CD4-positive, CD25-positive, alpha-beta regulatory T cell (primary cell): ENCODE measurements around the gene CRIP2. TPM values are rescaled to one million over a fixed set of nuclear protein-coding genes. Genes with fewer than 3 reads are reported as not detected.

Source experiments
- ATAC-seq, 2 donors: fragments of 150-1000 bp; cut with Tn5 transposase; one replicate each; pipeline ENCODE4 v1.10.0; 2021; ENCODE audit warnings: low read depth in 2 of 2, moderate number of reproducible peaks in 2 of 2, moderate library complexity in 1 of 2
- DNase-seq, 3 donors: peaks; one replicate each; pipeline versions ENCODE4 v3.0.0 to v3.0.0-alpha.2; 2012 to 2022; ENCODE audit warnings: mixed read lengths in 1 of 3
- H3K27ac ChIP-seq: one replicate; pipeline ENCODE4 v1.7.0; 2013; ENCODE audit warnings: mild to moderate bottlenecking, low read length; ENCODE audit not compliant: insufficient read depth, poor library complexity, severe bottlenecking
- H3K27me3 ChIP-seq: one replicate; pipeline ENCODE4 v1.7.0; 2013; ENCODE audit warnings: low read length; ENCODE audit not compliant: control insufficient read depth, insufficient read depth
- H3K36me3 ChIP-seq: one replicate; pipeline ENCODE4 v1.7.0; 2013; ENCODE audit warnings: mild to moderate bottlenecking, low read length, moderate library complexity; ENCODE audit not compliant: control insufficient read depth, insufficient read depth
- H3K4me1 ChIP-seq: 2 replicates; pipeline ENCODE4 v1.7.0; 2013; ENCODE audit warnings: mild to moderate bottlenecking, low read length; ENCODE audit not compliant: insufficient read depth, control insufficient read depth, poor library complexity, severe bottlenecking
- H3K4me3 ChIP-seq: one replicate; pipeline ENCODE4 v1.7.0; 2013; ENCODE audit warnings: low read depth, mild to moderate bottlenecking, low read length, moderate library complexity
- H3K9me3 ChIP-seq, 2 experiments: 1 replicate in 1 of 2; 2 replicates in 1 of 2; pipeline ENCODE4 v1.7.0; 2013; ENCODE audit warnings: low read length in 2 of 2, mild to moderate bottlenecking in 1 of 2, moderate library complexity in 1 of 2; ENCODE audit not compliant: control insufficient read depth in 2 of 2
- H3K27ac Mint-ChIP-seq, 3 donors: one replicate each; pipeline ENCODE4 v1.8.0; 2020 to 2022; ENCODE audit warnings: mild to moderate bottlenecking in 3 of 3, mixed read lengths in 3 of 3, moderate library complexity in 2 of 3
- H3K27me3 Mint-ChIP-seq: one replicate; pipeline ENCODE4 v1.8.0; 2022; ENCODE audit warnings: mild to moderate bottlenecking, mixed read lengths
- H3K36me3 Mint-ChIP-seq: one replicate; pipeline ENCODE4 v1.8.0; 2020; ENCODE audit warnings: mixed read lengths
- H3K4me1 Mint-ChIP-seq, 4 donors: one replicate each; pipeline ENCODE4 v1.8.0; 2020 to 2022; ENCODE audit warnings: mixed read lengths in 4 of 4, mild to moderate bottlenecking in 1 of 4
- H3K4me3 Mint-ChIP-seq, 4 donors: one replicate each; pipeline ENCODE4 v1.8.0; 2020 to 2022; ENCODE audit warnings: mild to moderate bottlenecking in 4 of 4, mixed read lengths in 4 of 4, moderate library complexity in 3 of 4
- H3K9me3 Mint-ChIP-seq, 7 donors: one replicate each; pipeline ENCODE4 v1.8.0; 2020 to 2022; ENCODE audit warnings: mixed read lengths in 7 of 7, mild to moderate bottlenecking in 3 of 7, moderate library complexity in 2 of 7
- polyA plus RNA-seq, 4 donors: library from polyadenylated mRNA; unstranded; fragments of 300-500 nt; fragmentation: Illumina TruSeq; gene quantifications; one replicate each; pipeline ENCODE4 v1.2.3, GENCODE V29; 2021
- total RNA-seq: library from RNA; stranded (reverse); gene quantifications from one replicate; pipeline ENCODE4 v1.2.3, GENCODE V29; 2022

The CRIP2 gene
- total and polyA plus RNA-seq, 5 donors from 2014 or later, result 12.0 to 131 (median 37.1) TPM

DNA sequence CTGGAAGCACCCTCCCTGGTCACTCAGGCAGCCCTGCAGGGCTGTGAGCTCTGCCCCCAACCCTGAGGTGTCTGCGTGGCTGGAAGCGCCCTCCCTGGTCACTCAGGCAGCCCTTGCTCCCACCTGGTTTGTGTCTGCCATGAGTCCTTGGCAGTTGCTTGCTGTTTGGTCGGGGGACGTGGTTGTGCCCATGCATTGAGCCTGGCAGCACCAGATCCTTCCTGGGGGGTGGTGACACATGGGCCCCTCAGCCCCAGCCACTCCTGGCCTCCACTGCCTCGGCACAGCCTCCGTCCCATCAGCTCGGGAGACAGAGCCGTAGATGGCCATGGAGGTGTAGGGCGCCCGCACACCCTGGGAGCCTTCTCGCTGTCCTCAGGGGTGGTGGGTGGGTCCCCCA is 35.4 kb upstream of the CRIP2 start:
- H3K36me3 ChIP-seq, result no peaks in the 10 kb centered on the region
- DNase-seq (no peak), ATAC-seq (no peak)
- Mint-ChIP-seq H3K4me3 (no peak overlapping the region), H3K27ac (no peak overlapping the region), H3K4me1 (peaks cover 5 to 16% (median 9%) of the 10 kb centered on the region in 4 donors), H3K36me3 (peaks cover 4% of the 10 kb centered on the region), H3K9me3 (no peaks in the 10 kb centered on the region), H3K27me3 (no peaks in the 10 kb centered on the region)
- H3K27ac ChIP-seq, result no peak overlapping the region
- no peaks in the 10 kb centered on the region for H3K27me3 ChIP-seq
- H3K4me3 ChIP-seq, result no peak overlapping the region
- no peaks in the 10 kb centered on the region for H3K4me1 ChIP-seq
- no peaks in the 10 kb centered on the region for H3K9me3 ChIP-seq

DNA sequence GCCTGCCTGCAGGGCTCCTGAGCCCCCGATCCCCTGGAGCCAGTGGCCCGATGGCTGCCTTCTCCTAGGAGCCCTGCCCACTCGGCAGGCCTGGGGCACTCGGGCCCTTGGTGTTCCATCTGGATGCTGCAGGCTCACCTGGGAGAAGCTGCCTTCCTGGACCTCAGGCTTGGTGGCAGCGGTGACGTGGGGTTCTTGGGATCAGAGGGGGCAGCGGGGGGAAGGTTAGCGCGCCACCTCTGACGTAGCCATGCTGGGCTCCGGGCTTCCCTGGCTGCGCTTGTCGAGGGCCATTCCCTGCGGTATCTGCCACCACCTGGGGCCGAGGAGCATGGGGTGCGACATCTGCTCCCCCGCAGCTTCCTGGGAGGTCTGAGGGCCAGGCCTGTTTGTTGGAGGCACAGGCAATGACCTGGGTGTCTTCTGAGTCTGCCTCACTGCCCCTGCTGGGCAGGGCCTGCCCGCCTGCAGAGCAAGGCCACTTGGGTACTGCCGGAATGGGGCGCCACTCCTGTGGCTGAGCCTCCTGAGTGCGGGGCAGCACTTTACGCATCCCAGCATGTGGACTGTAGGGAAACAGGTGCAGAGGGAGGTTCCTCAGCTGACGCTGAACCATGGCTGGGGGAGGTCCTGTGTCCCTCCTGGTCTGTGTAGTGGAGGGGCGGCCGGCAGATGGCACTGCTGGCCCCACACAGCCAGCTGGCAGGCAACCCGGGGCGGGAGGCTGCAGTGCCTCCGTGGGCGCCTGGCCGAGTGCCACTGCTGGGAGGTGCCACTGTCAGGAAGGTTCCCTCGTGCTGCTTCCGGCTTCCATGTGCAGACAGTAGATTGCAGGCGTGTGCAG is 34.7 kb upstream of the CRIP2 start:
- Mint-ChIP-seq H3K4me3 (no peak overlapping the region), H3K9me3 (no peaks in the 10 kb centered on the region), H3K36me3 (peaks cover 4% of the 10 kb centered on the region), H3K4me1 (peaks cover under 1 to 11% (median 8%) of the 10 kb centered on the region in 4 donors), H3K27me3 (no peaks in the 10 kb centered on the region), H3K27ac (no peak overlapping the region)
- Histone ChIP-seq H3K27ac (no peak overlapping the region), H3K9me3 (no peaks in the 10 kb centered on the region), H3K27me3 (no peaks in the 10 kb centered on the region), H3K4me1 (no peaks in the 10 kb centered on the region), H3K36me3 (no peaks in the 10 kb centered on the region), H3K4me3 (no peak overlapping the region)
- no peak for ATAC-seq
- no peak for DNase-seq

DNA sequence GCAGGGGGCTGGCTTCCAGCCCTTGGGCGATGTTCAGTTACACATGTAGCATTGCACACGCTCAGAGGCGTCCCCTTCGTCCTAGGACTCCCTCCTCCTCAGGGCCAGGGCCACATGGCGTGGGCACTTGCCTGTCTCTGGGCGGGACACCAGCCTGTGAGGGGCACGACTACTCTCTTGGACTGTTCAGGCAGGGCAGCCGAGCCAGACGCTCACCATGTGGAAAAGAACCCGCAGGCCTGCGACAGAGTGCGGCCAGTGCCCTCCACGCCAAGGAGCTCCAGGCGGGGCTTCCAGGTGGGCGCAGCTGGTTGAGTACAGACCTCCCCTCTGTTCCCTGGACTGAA is 34.1 kb upstream of the CRIP2 start:
- H3K4me3 ChIP-seq, result no peak overlapping the region
- no peaks in the 10 kb centered on the region for H3K9me3 ChIP-seq
- peaks cover 4% of the 10 kb centered on the region for H3K36me3 Mint-ChIP-seq
- H3K9me3 Mint-ChIP-seq, result no peaks in the 10 kb centered on the region
- H3K36me3 ChIP-seq, result no peaks in the 10 kb centered on the region
- no peaks in the 10 kb centered on the region for H3K27me3 Mint-ChIP-seq
- H3K4me3 Mint-ChIP-seq, result no peak overlapping the region
- H3K27me3 ChIP-seq, result no peaks in the 10 kb centered on the region
- H3K27ac ChIP-seq, result no peak overlapping the region
- no peaks in the 10 kb centered on the region for H3K4me1 ChIP-seq
- ATAC-seq (no peak), DNase-seq (no peak)
- H3K4me1 Mint-ChIP-seq, result peaks cover 0 to 9% (median 6%) of the 10 kb centered on the region in 4 donors
- no peak overlapping the region for H3K27ac Mint-ChIP-seq

DNA sequence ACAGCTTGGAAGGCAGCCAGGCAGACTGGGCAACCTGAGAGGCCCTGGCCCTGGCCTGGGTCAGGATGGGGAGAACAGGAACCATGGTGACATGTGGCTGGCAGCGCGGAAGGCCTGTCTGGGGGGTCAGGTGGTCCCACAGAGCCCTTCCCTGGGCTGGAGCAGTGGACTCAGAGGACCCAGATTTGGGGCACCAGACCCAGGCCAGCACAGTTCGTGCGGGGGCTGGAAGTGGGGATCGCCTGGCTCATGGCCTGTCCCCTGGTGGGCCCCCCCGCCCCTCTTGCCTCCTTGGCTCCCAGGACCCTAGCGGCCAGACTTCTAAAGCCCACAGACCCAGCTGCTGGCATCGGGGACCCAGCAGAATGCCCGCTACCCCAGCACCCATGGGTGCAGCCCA is 33.6 kb upstream of the CRIP2 start:
- Mint-ChIP-seq H3K4me1 (peaks cover 0 to 9% (median 5%) of the 10 kb centered on the region in 4 donors), H3K4me3 (no peak overlapping the region), H3K27me3 (no peaks in the 10 kb centered on the region), H3K9me3 (no peaks in the 10 kb centered on the region), H3K36me3 (peaks cover 4% of the 10 kb centered on the region), H3K27ac (no peak overlapping the region)
- no peaks in the 10 kb centered on the region for H3K4me1 ChIP-seq
- H3K9me3 ChIP-seq, result no peaks in the 10 kb centered on the region
- H3K27me3 ChIP-seq, result no peaks in the 10 kb centered on the region
- no peak for DNase-seq
- ATAC-seq, result no peak
- no peak overlapping the region for H3K4me3 ChIP-seq
- H3K36me3 ChIP-seq, result no peaks in the 10 kb centered on the region
- no peak overlapping the region for H3K27ac ChIP-seq

DNA sequence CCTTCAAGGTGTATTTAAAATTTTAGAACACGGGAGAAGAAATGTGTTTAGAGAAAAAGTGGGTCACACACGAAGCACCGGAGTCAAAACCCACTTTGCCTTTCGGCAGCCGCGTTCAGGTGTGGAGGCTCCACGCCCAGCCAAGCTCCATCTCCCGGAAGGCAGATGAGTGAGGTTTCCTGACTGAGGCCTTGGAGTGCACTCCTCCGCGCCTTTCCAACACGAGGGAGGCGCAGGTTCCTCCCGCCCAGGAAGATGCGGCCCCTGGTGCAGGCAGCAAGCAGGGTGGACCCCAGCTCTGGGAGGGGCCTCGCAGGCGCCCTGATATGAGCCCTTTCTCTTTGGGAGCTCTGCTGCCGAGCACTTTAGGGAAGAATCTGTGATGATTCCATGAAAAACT is 32.5 kb upstream of the CRIP2 start:
- Mint-ChIP-seq H3K9me3 (no peaks in the 10 kb centered on the region), H3K36me3 (peaks cover 4% of the 10 kb centered on the region), H3K4me1 (peaks cover 0 to 4% (median 2%) of the 10 kb centered on the region in 4 donors), H3K27me3 (no peaks in the 10 kb centered on the region), H3K4me3 (no peak overlapping the region), H3K27ac (no peak overlapping the region)
- no peaks in the 10 kb centered on the region for H3K4me1 ChIP-seq
- no peak overlapping the region for H3K27ac ChIP-seq
- H3K9me3 ChIP-seq, result no peaks in the 10 kb centered on the region
- no peak overlapping the region for H3K4me3 ChIP-seq
- ATAC-seq (no peak), DNase-seq (no peak)
- H3K27me3 ChIP-seq, result no peaks in the 10 kb centered on the region
- H3K36me3 ChIP-seq, result no peaks in the 10 kb centered on the region

DNA sequence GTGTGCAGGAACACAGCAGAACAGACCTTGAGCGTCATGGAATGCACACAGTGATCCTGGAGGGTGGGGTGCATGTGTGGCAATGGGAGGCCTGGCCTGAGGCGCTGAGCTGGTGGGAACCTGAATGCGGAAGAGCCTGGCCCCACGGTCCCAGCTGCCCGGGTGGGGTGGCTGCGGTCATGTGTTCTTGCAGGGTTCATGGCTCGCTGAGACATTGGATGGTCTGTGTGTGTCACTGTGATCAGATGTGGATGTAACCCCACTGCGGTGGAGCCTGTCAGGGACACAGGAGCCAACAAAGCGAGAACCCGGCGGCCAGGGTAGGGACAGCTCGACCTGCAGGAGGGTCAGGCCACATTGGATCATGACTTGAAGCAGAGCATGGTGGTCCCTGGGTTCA is 31.8 kb upstream of the CRIP2 start:
- Histone ChIP-seq H3K4me3 (no peak overlapping the region), H3K9me3 (no peaks in the 10 kb centered on the region), H3K27ac (no peak overlapping the region), H3K27me3 (no peaks in the 10 kb centered on the region), H3K36me3 (no peaks in the 10 kb centered on the region), H3K4me1 (no peaks in the 10 kb centered on the region)
- Mint-ChIP-seq H3K9me3 (no peaks in the 10 kb centered on the region), H3K36me3 (peaks cover 4% of the 10 kb centered on the region), H3K27me3 (no peaks in the 10 kb centered on the region), H3K4me1 (peaks cover 0 to 4% (median 2%) of the 10 kb centered on the region in 4 donors), H3K27ac (peak overlapping the region in 1 of 3 donors; percentile 31), H3K4me3 (no peak overlapping the region)
- no peak for ATAC-seq
- no peak for DNase-seq

DNA sequence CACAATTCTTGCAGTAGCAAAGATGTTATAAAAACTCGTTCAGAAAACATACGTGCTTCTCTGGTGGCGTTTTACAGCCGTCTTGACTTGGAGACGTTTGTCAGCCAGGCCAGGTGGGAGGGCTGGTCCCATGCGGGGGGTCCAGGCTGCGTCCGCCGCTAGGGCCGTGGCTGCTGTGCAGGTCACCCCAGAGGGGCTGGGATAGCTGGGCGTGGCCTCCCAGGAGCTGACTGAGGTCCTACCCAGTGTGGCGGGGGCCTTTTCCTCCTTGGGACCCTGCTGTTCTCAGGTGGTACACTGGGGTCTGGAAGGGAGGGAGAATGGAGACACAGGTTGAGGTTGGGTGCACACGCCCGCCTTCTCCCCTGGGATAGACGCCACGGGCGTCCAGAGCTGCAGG is 29.8 kb upstream of the CRIP2 start:
- H3K4me3 ChIP-seq, result no peak overlapping the region
- H3K27ac ChIP-seq, result no peak overlapping the region
- H3K27ac Mint-ChIP-seq, result no peak overlapping the region
- no peak overlapping the region for H3K4me3 Mint-ChIP-seq
- DNase-seq (no peak), ATAC-seq (no peak)
- H3K36me3 Mint-ChIP-seq, result peaks cover 4% of the 10 kb centered on the region
- no peaks in the 10 kb centered on the region for H3K36me3 ChIP-seq
- H3K4me1 Mint-ChIP-seq, result peaks cover 0 to 4% (median 2%) of the 10 kb centered on the region in 4 donors
- no peaks in the 10 kb centered on the region for H3K27me3 ChIP-seq
- peaks cover 7% of the 10 kb centered on the region for H3K4me1 ChIP-seq
- H3K9me3 ChIP-seq, result no peaks in the 10 kb centered on the region
- no peaks in the 10 kb centered on the region for H3K9me3 Mint-ChIP-seq
- H3K27me3 Mint-ChIP-seq, result no peaks in the 10 kb centered on the region

DNA sequence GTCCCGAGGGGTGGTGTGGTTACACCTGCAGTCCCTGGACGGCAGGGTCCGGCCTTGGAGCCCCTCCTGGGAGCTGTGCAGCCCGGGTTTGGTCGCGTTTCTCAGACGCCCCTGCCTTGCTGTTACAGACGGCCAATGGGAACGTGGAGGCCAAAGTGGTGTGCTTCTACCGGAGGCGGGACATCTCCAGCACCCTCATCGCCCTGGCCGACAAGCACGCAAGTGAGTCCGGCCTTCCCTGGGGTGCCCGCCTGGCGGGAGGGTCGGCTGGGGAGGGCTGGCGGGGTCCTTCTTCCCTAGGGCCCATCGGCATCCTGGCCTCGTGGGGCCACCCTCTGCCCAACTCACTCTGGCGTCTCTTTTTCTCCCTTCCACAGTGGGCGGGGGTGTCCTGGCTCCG is 29.3 kb upstream of the CRIP2 start:
- H3K9me3 Mint-ChIP-seq, result no peaks in the 10 kb centered on the region
- peak overlapping the region in 1 of 3 donors; percentile 38 for H3K27ac Mint-ChIP-seq
- Histone ChIP-seq H3K4me1 (peaks cover 7% of the 10 kb centered on the region), H3K27ac (no peak overlapping the region), H3K4me3 (no peak overlapping the region), H3K9me3 (no peaks in the 10 kb centered on the region), H3K27me3 (no peaks in the 10 kb centered on the region), H3K36me3 (peaks cover 4% of the 10 kb centered on the region)
- DNase-seq (no peak), ATAC-seq (no peak)
- no peaks in the 10 kb centered on the region for H3K27me3 Mint-ChIP-seq
- H3K4me1 Mint-ChIP-seq, result peaks cover 0 to 4% (median 2%) of the 10 kb centered on the region in 4 donors
- H3K4me3 Mint-ChIP-seq, result no peak overlapping the region
- H3K36me3 Mint-ChIP-seq, result peaks cover 4% of the 10 kb centered on the region
